ENCODE results near the gene TBK1. TPM values are rescaled to one million over a fixed set of nuclear protein-coding genes. Genes with fewer than 3 reads are reported as not detected.

TBK1 gene
- total and polyA plus RNA-seq, 9 donors, result 11.9 to 25.4 (median 19.3) TPM

DNA sequence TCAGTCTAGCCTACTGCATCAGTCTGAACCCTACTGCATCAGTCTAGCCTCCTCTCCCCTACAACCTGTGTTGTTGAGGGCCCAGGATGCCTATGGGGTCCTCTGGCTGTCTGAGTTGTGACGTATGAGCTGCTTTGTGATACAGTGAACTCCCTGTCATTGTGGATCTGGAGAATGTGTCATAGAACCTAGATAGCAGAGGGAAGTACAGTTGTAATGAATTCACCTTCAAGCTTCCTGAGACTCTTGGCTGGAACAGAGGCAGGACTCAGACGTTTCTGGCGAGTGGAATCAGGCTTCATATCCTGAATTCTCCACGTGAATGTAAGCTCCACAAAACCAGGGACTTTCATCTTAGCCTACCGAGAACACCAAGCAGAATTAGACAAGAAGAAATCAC is 17.0 kb downstream of the TBK1 start:
- 63 to 78% (median 69%) methylated on average over 5 of the region's 5 CpGs for WGBS, 3 donors
- Histone ChIP-seq H3K27me3 (no peaks in the 10 kb centered on the region), H3K9me3 (no peaks in the 10 kb centered on the region), H3K27ac (no peak overlapping the region), H3K4me1 (ENCODE audit: insufficient read depth) (no peaks in the 10 kb centered on the region), H3K36me3 (no peaks in the 10 kb centered on the region), H3K4me3 (no peak overlapping the region)
- TF ChIP-seq EP300 (IDR thresholded peaks at IDR 0.05) (no peak), CTCF (IDR thresholded peaks at IDR 0.05) (no peak), POLR2A (IDR thresholded peaks at IDR 0.05) (no peak)
- intact Hi-C loops (cut with DNase I), result no loop called here
- no peak for DNase-seq

DNA sequence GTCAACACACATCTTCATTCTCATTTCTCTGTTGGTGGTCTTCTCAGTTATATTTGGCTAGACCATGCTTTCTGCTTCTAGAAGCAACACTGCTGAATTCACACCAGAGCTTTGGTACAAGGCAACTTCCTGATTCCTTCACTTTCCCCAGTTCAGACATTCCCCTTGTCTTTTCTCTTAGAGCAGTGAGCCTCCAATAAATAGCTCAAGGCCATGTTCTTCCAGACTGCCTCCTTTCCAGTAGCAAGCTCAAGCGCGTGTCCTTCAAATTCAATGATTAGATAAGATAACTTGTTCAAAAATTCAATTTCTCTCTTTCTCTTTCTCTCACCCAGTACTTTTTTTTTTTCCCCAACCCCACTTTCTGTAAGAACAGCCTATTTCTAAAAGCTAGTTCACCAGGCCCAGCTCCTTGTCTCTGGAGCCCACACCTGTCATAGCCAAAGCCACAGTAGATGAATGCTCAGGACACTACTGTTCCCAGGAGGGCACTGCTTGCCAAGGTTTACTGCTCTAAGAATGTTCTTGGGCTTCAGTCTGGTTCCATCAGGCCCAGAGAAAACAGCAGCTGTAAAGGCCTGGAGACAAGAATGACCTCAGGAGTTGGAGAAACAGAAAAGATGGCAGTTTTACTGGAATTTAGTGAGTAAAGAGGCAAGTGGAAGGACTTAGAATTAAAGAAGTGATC is 17.7 kb downstream of the TBK1 start:
- WGBS, 3 donors, result 62 to 95% (median 76%) methylated on average over 2 of the region's 2 CpGs
- intact Hi-C loops (cut with DNase I), result no loop called here
- Histone ChIP-seq H3K27ac (no peak overlapping the region), H3K36me3 (no peaks in the 10 kb centered on the region), H3K4me3 (no peak overlapping the region), H3K27me3 (no peaks in the 10 kb centered on the region), H3K4me1 (ENCODE audit: insufficient read depth) (no peaks in the 10 kb centered on the region), H3K9me3 (no peaks in the 10 kb centered on the region)
- TF ChIP-seq CTCF (IDR thresholded peaks at IDR 0.05), result no peak
- TF ChIP-seq POLR2A (IDR thresholded peaks at IDR 0.05), result no peak
- no peak for TF ChIP-seq EP300 (IDR thresholded peaks at IDR 0.05)
- DNase-seq, result no peak

DNA sequence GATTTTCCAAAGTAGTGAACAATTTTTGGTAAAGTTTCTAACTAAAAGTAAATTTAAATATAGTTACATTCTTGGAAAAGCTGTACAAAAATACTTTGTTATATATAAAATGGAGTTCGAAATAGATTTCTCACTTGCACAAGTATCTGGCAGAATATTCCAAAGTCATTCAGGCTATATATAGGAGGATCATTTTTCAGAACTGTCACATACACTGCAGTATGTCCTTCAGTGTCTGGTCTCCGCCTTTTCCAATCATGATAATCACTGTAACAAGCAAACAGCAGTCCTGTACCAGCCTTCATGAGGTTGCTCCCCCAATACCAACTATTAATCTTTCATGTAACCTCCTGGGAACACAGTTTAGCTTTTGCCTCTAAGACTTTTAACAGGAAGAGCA is 18.6 kb downstream of the TBK1 start:
- intact Hi-C loops (cut with DNase I), result no loop called here
- Histone ChIP-seq H3K4me3 (no peak overlapping the region), H3K9me3 (no peaks in the 10 kb centered on the region), H3K36me3 (no peaks in the 10 kb centered on the region), H3K4me1 (ENCODE audit: insufficient read depth) (no peaks in the 10 kb centered on the region), H3K27me3 (no peaks in the 10 kb centered on the region), H3K27ac (no peak overlapping the region)
- TF ChIP-seq POLR2A (IDR thresholded peaks at IDR 0.05) (no peak), CTCF (IDR thresholded peaks at IDR 0.05) (no peak), EP300 (IDR thresholded peaks at IDR 0.05) (no peak)
- 87 to 94% (median 88%) methylated on average over 2 of the region's 2 CpGs for WGBS, 3 donors
- no peak for DNase-seq

DNA sequence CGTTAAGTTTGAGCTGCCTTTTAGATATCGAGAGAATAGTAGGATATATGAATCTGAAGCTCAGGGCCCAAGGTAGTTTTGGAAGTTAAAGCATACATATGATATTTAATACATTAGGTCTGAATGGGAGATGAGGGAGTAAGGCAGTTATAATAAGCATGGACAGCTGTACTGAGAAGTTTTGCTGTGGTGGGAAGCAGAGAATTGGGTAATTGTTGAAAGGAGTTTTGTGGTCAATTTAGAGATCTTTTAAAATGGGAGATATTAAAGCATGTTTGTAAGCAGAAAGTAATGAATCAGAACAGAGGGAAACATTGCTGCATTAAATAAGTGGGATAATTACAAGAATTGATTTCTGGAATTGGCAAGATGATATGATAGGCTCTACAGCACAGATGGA is 21.3 kb downstream of the TBK1 start:
- H3K36me3 ChIP-seq, result no peaks in the 10 kb centered on the region
- WGBS, 3 donors, result 94 to 96% (median 94%) methylated on average over 2 of the region's 2 CpGs
- intact Hi-C loops (cut with DNase I), result no loop called here

More for the DNA sequence above, 21.3 kb downstream of the TBK1 start:
- no peak for TF ChIP-seq CTCF (IDR thresholded peaks at IDR 0.05)
- TF ChIP-seq POLR2A (IDR thresholded peaks at IDR 0.05), result no peak
- no peak for TF ChIP-seq EP300 (IDR thresholded peaks at IDR 0.05)
- Histone ChIP-seq H3K4me3 (no peak overlapping the region), H3K4me1 (ENCODE audit: insufficient read depth) (no peaks in the 10 kb centered on the region), H3K27me3 (no peaks in the 10 kb centered on the region), H3K27ac (no peak overlapping the region), H3K9me3 (no peaks in the 10 kb centered on the region)
- DNase-seq, result no peak

All from ovary (tissue), 9 donors.